GM21723 (cell line): Measurements from ENCODE around the gene TEX22.

ENCODE experiments used
- ATAC-seq: cut with Tn5 transposase; IDR thresholded peaks from one replicate; pipeline ENCODE4 v1.9.1; 2021; ENCODE audit warnings: mild to moderate bottlenecking, moderate library complexity; ENCODE audit not compliant: unreplicated experiment

Gene TEX22

GRCh38 chr14:105455086-105455640, 56.8 kb downstream of the TEX22 start:
- no peak for ATAC-seq

- no peak for ATAC-seq
These were observed 57.7 kb downstream of the TEX22 start for GRCh38 chr14:105455766-105456660.

GRCh38 chr14:105456736-105457617, 58.6 kb downstream of the TEX22 start:
- ATAC-seq, result no peak

GRCh38 chr14:105458010-105458409, 59.7 kb downstream of the TEX22 start:
- ATAC-seq, result no peak

GRCh38 chr14:105458571-105458970, 60.2 kb downstream of the TEX22 start:
- no peak for ATAC-seq

GRCh38 chr14:105460116-105460515, 61.8 kb downstream of the TEX22 start:
- no peak for ATAC-seq

- ATAC-seq, result no peak
These were observed 62.3 kb downstream of the TEX22 start for GRCh38 chr14:105460616-105461015.

GRCh38 chr14:105461903-105462302, 63.6 kb downstream of the TEX22 start:
- no peak for ATAC-seq
